Activated naive CD8-positive, alpha-beta T cell treated with anti-CD3 and anti-CD28 coated beads, Interleukin-2, amount 50 U/mL, for 16 hours (primary cell): ENCODE measurements around the gene ATOX1.
"Not testable (repeated sequence)": the region's sequence is repeated elsewhere in the genome, so short reads cannot be mapped to it uniquely, and the experiment has no call there.

Source experiments
- DNase-seq: peaks from one replicate; pipeline ENCODE4 v3.0.0-alpha.2; 2020; ENCODE audit warnings: low read depth, low spot score

ATOX1 gene

GRCh38 chr5:151758430-151759241 is at the start of gene ATOX1:
Gene ATOX1, minus strand, starts transcription at chr5:151758631. Its CDS starts 80 bp downstream, at chr5:151758551.
- DNase-seq = peak; percentile 83

GRCh38 chr5:151805414-151806223 is 47.2 kb upstream of the ATOX1 start:
- DNase-seq = no peak

- DNase-seq = no peak
Measured at GRCh38 chr5:151800532-151800931, 42.1 kb upstream of the ATOX1 start.

GRCh38 chr5:151799407-151799806 is 41.0 kb upstream of the ATOX1 start:
- DNase-seq = no peak

GRCh38 chr5:151798674-151799073 is 40.2 kb upstream of the ATOX1 start:
- no peak for DNase-seq

- no peak for DNase-seq
Measured at GRCh38 chr5:151795426-151795825, 37.0 kb upstream of the ATOX1 start.

- DNase-seq = no peak
Measured at GRCh38 chr5:151793358-151793757, 34.9 kb upstream of the ATOX1 start.

- no peak for DNase-seq
Measured at GRCh38 chr5:151787817-151788216, 29.4 kb upstream of the ATOX1 start.

GRCh38 chr5:151786468-151786867 is 28.0 kb upstream of the ATOX1 start:
- no peak for DNase-seq

- no peak for DNase-seq
Measured at GRCh38 chr5:151784141-151784540, 25.7 kb upstream of the ATOX1 start.

GRCh38 chr5:151783664-151784063 is 25.2 kb upstream of the ATOX1 start:
- DNase-seq = not testable (repeated sequence)

GRCh38 chr5:151781201-151781600 is 22.8 kb upstream of the ATOX1 start:
- DNase-seq = no peak

GRCh38 chr5:151780348-151780747 is 21.9 kb upstream of the ATOX1 start:
- no peak for DNase-seq

- no peak for DNase-seq
Measured at GRCh38 chr5:151779531-151780125, 21.2 kb upstream of the ATOX1 start.

GRCh38 chr5:151775025-151775606 is 16.7 kb upstream of the ATOX1 start:
- no peak for DNase-seq

- no peak for DNase-seq
Measured at GRCh38 chr5:151773951-151774350, 15.5 kb upstream of the ATOX1 start.

- no peak for DNase-seq
Measured at GRCh38 chr5:151772846-151773561, 14.6 kb upstream of the ATOX1 start.

- no peak for DNase-seq
Measured at GRCh38 chr5:151772029-151772845, 13.8 kb upstream of the ATOX1 start.

- DNase-seq = peak; percentile 99
Measured at GRCh38 chr5:151771259-151772028, 13.0 kb upstream of the ATOX1 start, which contains the start of gene G3BP1. Gene G3BP1, plus strand, starts transcription at chr5:151771954. Its CDS starts 14,667 bp downstream, at chr5:151786621.
